Liver (tissue), 9 donors: ENCODE results near the gene SCN2A. TPM values are rescaled to one million over a fixed set of nuclear protein-coding genes. Genes with fewer than 3 reads are reported as not detected.

Experiments used
- DNase-seq: peaks from one replicate; pipeline ENCODE4 v3.0.0-alpha.2; 2017; ENCODE audit warnings: low spot score
- H3K27ac ChIP-seq, 2 donors: one replicate each; pipeline ENCODE4 v1.7.0; 2013; ENCODE audit warnings: inconsistent platforms in 2 of 2, low read length in 2 of 2, control low read depth in 1 of 2, low read depth in 1 of 2, mild to moderate bottlenecking in 1 of 2
- H3K27me3 ChIP-seq, 4 donors: one replicate each; pipeline versions ENCODE4 v1.6.1 to v1.7.0; 2013; ENCODE audit warnings: low read length in 3 of 4, inconsistent platforms in 1 of 4, mild to moderate bottlenecking in 1 of 4, moderate library complexity in 1 of 4; ENCODE audit not compliant: control insufficient read depth in 4 of 4, insufficient read depth in 4 of 4
- H3K36me3 ChIP-seq, 4 donors: one replicate each; pipeline versions ENCODE4 v1.6.1 to v1.7.0; 2013; ENCODE audit warnings: low read length in 3 of 4, mild to moderate bottlenecking in 3 of 4, low read depth in 1 of 4, moderate library complexity in 1 of 4; ENCODE audit not compliant: control insufficient read depth in 4 of 4, insufficient read depth in 3 of 4
- H3K4me1 ChIP-seq, 4 donors: one replicate each; pipeline versions ENCODE4 v1.6.1 to v1.7.0; 2013; ENCODE audit warnings: low read length in 3 of 4, mild to moderate bottlenecking in 3 of 4, moderate library complexity in 1 of 4; ENCODE audit not compliant: control insufficient read depth in 4 of 4, insufficient read depth in 4 of 4
- H3K4me3 ChIP-seq, 3 donors: one replicate each; pipeline versions ENCODE4 v1.6.1 to v1.7.0; 2013; ENCODE audit warnings: low read length in 3 of 3, control low read depth in 1 of 3, low read depth in 1 of 3, mild to moderate bottlenecking in 1 of 3
- H3K9ac ChIP-seq, 2 donors: one replicate each; pipeline ENCODE4 v1.7.0; 2013; ENCODE audit warnings: low read length in 2 of 2, mild to moderate bottlenecking in 2 of 2, moderate library complexity in 2 of 2, control low read depth in 1 of 2, low read depth in 1 of 2
- H3K9me3 ChIP-seq, 4 donors: one replicate each; pipeline versions ENCODE4 v1.6.1 to v1.7.0; 2013; ENCODE audit warnings: low read length in 3 of 4; ENCODE audit not compliant: control insufficient read depth in 4 of 4
- ATF3 ChIP-seq: IDR thresholded peaks from 2 replicates; pipeline ENCODE4 v1.6.1; 2016; ENCODE audit warnings: antibody characterized with exemption
- CTCF ChIP-seq: fragments of 150-350 bp; IDR thresholded peaks from 2 replicates; pipeline ENCODE4 v1.5.1; 2017; ENCODE audit warnings: improper control_type of control experiment, low read depth, low read length; ENCODE audit not compliant: missing input control
- EGR1 ChIP-seq, 2 donors: IDR thresholded peaks; 2 replicates each; pipeline ENCODE4 v1.6.1; 2016 to 2018; ENCODE audit warnings: antibody characterized with exemption in 2 of 2, low read depth in 2 of 2
- FOXA1 ChIP-seq: IDR thresholded peaks from 2 replicates; pipeline ENCODE4 v1.6.1; 2016; ENCODE audit warnings: antibody characterized with exemption
- FOXA2 ChIP-seq: IDR thresholded peaks from 2 replicates; pipeline ENCODE4 v1.6.1; 2016; ENCODE audit warnings: antibody characterized with exemption
- GABPA ChIP-seq, 2 donors: IDR thresholded peaks in 1 of 2; conservative IDR thresholded peaks in 1 of 2; 2 replicates each; pipeline ENCODE4 v1.6.1; 2016; ENCODE audit warnings: antibody characterized with exemption in 2 of 2, mild to moderate bottlenecking in 1 of 2, moderate library complexity in 1 of 2
- HNF4A ChIP-seq, 2 donors: conservative IDR thresholded peaks; 2 replicates each; pipeline ENCODE4 v1.6.1; 2016; ENCODE audit warnings: antibody characterized with exemption in 2 of 2, mild to moderate bottlenecking in 2 of 2
- HNF4G ChIP-seq: IDR thresholded peaks from 2 replicates; pipeline ENCODE4 v1.6.1; 2016; ENCODE audit warnings: antibody characterized with exemption
- JUND ChIP-seq, 2 donors: IDR thresholded peaks; 2 replicates each; pipeline ENCODE4 v1.6.1; 2016; ENCODE audit warnings: antibody characterized with exemption in 2 of 2
- MAX ChIP-seq: IDR thresholded peaks from 2 replicates; pipeline ENCODE4 v1.6.1; 2016; ENCODE audit warnings: antibody characterized with exemption
- NR2F2 ChIP-seq: IDR thresholded peaks from 2 replicates; pipeline ENCODE4 v1.6.1; 2016; ENCODE audit warnings: antibody characterized with exemption
- RAD21 ChIP-seq, 2 donors: IDR thresholded peaks; 2 replicates each; pipeline ENCODE4 v1.6.1; 2016; ENCODE audit warnings: antibody characterized with exemption in 2 of 2, mild to moderate bottlenecking in 2 of 2
- REST ChIP-seq: IDR thresholded peaks from 2 replicates; pipeline ENCODE4 v1.6.1; 2016; ENCODE audit warnings: antibody characterized with exemption, mild to moderate bottlenecking
- RXRA ChIP-seq, 2 donors: IDR thresholded peaks; 2 replicates each; pipeline ENCODE4 v1.6.1; 2017 to 2018; ENCODE audit warnings: antibody characterized with exemption in 2 of 2, mild to moderate bottlenecking in 1 of 2
- SP1 ChIP-seq: IDR thresholded peaks from 2 replicates; pipeline ENCODE4 v1.6.1; 2018; ENCODE audit warnings: antibody characterized with exemption, mild to moderate bottlenecking
- TAF1 ChIP-seq: conservative IDR thresholded peaks from 2 replicates; pipeline ENCODE4 v1.6.1; 2016; ENCODE audit warnings: antibody characterized with exemption, mild to moderate bottlenecking
- YY1 ChIP-seq: IDR thresholded peaks from 2 replicates; pipeline ENCODE4 v1.6.1; 2016; ENCODE audit warnings: antibody characterized with exemption, mild to moderate bottlenecking
- ZBTB33 ChIP-seq: IDR thresholded peaks from 2 replicates; pipeline ENCODE4 v1.6.1; 2016; ENCODE audit warnings: antibody characterized with exemption
- WGBS: extraction: QIAGEN DNeasy Blood & Tissue Kit; methylation state at CpG from one replicate; pipeline ENCODE4 v1.1.7; 2013; 5-methylcytosine and 5-hydroxymethylcytosine counted together
- polyA plus RNA-seq, 2 donors: library from polyadenylated mRNA; stranded (reverse) in 1 of 2; unstranded in 1 of 2; fragments of 200-250 nt in 1 of 2; fragments of >200 nt in 1 of 2; fragmentation: Nextera tagmentation in 1 of 2; extraction: Ambion mirVana in 1 of 2; gene quantifications; one replicate each; pipeline versions ENCODE4 v1.2.1 to v1.2.3, GENCODE V29; 2013 to 2015
- total RNA-seq, 2 donors: library from RNA; depleted of rRNA; stranded (reverse); fragments of >200 nt; gene quantifications; one replicate each; pipeline ENCODE4 v1.2.3, GENCODE V29; 2014
- donor health status: healthy.
- donor health status: healthy.
- donor health status: healthy.
- donor health status: healthy.
- donor health status: healthy.

The SCN2A gene
- total and polyA plus RNA-seq, 4 donors = 0.01 to 0.33 (median 0.05) TPM

- Histone ChIP-seq H3K4me1 (no peaks in the 10 kb centered on the region), H3K36me3 (no peaks in the 10 kb centered on the region), H3K4me3 (no peak overlapping the region), H3K9me3 (no peaks in the 10 kb centered on the region), H3K27me3 (no peaks in the 10 kb centered on the region), H3K9ac (no peak overlapping the region), H3K27ac (no peak overlapping the region)
- TF ChIP-seq ATF3 = no peak
- no peak for TF ChIP-seq EGR1 (IDR thresholded peaks at IDR 0.05; ENCODE audit: low read depth in 2 of 2)
- no peak for TF ChIP-seq REST
- no peak for TF ChIP-seq SP1
- no peak for DNase-seq
Observed at GRCh38 chr2:165432234-165432966, 193.2 kb downstream of the SCN2A start.

GRCh38 chr2:165434865-165435496 lies 195.8 kb downstream of the SCN2A start:
- Histone ChIP-seq H3K27ac (no peak overlapping the region), H3K36me3 (no peaks in the 10 kb centered on the region), H3K9me3 (no peaks in the 10 kb centered on the region), H3K9ac (no peak overlapping the region), H3K27me3 (no peaks in the 10 kb centered on the region), H3K4me3 (no peak overlapping the region), H3K4me1 (no peaks in the 10 kb centered on the region)
- WGBS = 58% methylated on average over 1 of the region's 1 CpG
- TF ChIP-seq RAD21 (IDR thresholded peaks at IDR 0.05) (no peak), RXRA (IDR thresholded peaks at IDR 0.05) (no peak), REST (no peak), CTCF (no peak), GABPA (IDR thresholded peaks at IDR 0.05 in 1 of 2, conservative IDR thresholded peaks at IDR 0.05 in 1 of 2) (no peak), ZBTB33 (no peak), JUND (IDR thresholded peaks at IDR 0.05) (no peak), ATF3 (no peak), HNF4G (no peak), NR2F2 (no peak), SP1 (no peak), EGR1 (IDR thresholded peaks at IDR 0.05; ENCODE audit: low read depth in 2 of 2) (no peak), TAF1 (no peak), FOXA2 (no peak), MAX (no peak), HNF4A (conservative IDR thresholded peaks at IDR 0.05) (no peak), YY1 (no peak), FOXA1 (no peak)
- DNase-seq = no peak
